Pancreas (tissue), 10 donors: ENCODE data around the gene EPHA5. TPM values are rescaled to one million over a fixed set of nuclear protein-coding genes. Genes with fewer than 3 reads are reported as not detected.

ENCODE experiments used
- ATAC-seq, 4 donors: fragments of 200-7000 bp; cut with Tn5 transposase; one replicate each; pipeline versions ENCODE4 v1.8.0 to v1.9.1; 2020; ENCODE audit warnings: mild to moderate bottlenecking in 4 of 4, moderate library complexity in 4 of 4
- DNase-seq, 6 donors: peaks; one replicate each; pipeline ENCODE4 v3.0.0-alpha.2; 2020
- FAIRE-seq: peaks from 2 replicates; lab custom pipeline; 2012; peaks lifted over from hg19 to GRCh38; lab: Jason Lieb, UNC
- H3K27ac ChIP-seq, 4 donors: fragments of 200-600 bp; sonication (generic); 1 replicate in 3 of 4; 2 replicates in 1 of 4; pipeline versions ENCODE4 v1.5.0 to v1.8.0; 2020
- H3K27me3 ChIP-seq, 4 donors: fragments of 200-600 bp; one replicate each; pipeline ENCODE4 v1.8.0; 2021
- H3K36me3 ChIP-seq, 3 donors: fragments of 200-600 bp; sonication (generic) in 1 of 3; one replicate each; pipeline versions ENCODE4 v1.5.0 to v1.8.0; 2020 to 2021
- H3K4me1 ChIP-seq, 3 donors: fragments of 200-600 bp; one replicate each; pipeline ENCODE4 v1.8.0; 2021
- H3K4me3 ChIP-seq, 4 donors: fragments of 200-600 bp; sonication (generic) in 2 of 4; one replicate each; pipeline versions ENCODE4 v1.5.0 to v1.8.0; 2020 to 2021
- H3K9me3 ChIP-seq, 4 donors: fragments of 200-600 bp; one replicate each; pipeline ENCODE4 v1.8.0; 2021
- CTCF ChIP-seq, 4 donors: fragments of 200-600 bp; sonication (generic) in 3 of 4; IDR thresholded peaks; one replicate each; pipeline versions ENCODE4 v1.5.0 to v1.8.0; 2021; ENCODE audit warnings: antibody characterized with exemption in 4 of 4
- WGBS, 2 donors: extraction: QIAGEN DNeasy Blood & Tissue Kit; methylation state at CpG; one replicate each; pipeline ENCODE4 v1.1.7; 2013; 5-methylcytosine and 5-hydroxymethylcytosine counted together
- intact Hi-C, 3 donors: fragments of 100-400 bp; cut with DNase I; formaldehyde crosslinking; loops; one replicate each; pipeline versions ENCODE4 v1.11.1 to v1.14.2; 2022
- polyA plus RNA-seq, 2 donors: library from polyadenylated mRNA; stranded (reverse); fragments of 200-250 nt; gene quantifications; one replicate each; pipeline ENCODE4 v1.2.3, GENCODE V29; 2013
- total RNA-seq, 6 donors: library from RNA; stranded (reverse); fragmentation: NEBNext Ultra II Directional in 4 of 6; extraction: Animal tissue kit (Norgen Biotek cat#: 25700) in 4 of 6; gene quantifications; one replicate each; pipeline versions ENCODE4 v1.2.1 to v1.2.4, GENCODE V29; 2021 to 2023
- donor health status: healthy with polysubstance abuse.
- donor health status: DM: no; HTN: no; CAD: no; lungs with moderate emphysema.
- donor health status: DM: no; HTN: no; CAD: no.
- donor health status: control.
- donor health status: control.
- donor health status: Bipolar disorder and iron deficiency.
- donor health status: DM: yes; HTN: yes; CAD: no.
- donor health status: DM: no; HTN: no; CAD: no.
- donor health status: DM: no; HTN: no; CAD: no.
- donor health status: DM: yes; HTN: yes; CAD: no.

EPHA5 gene
- total and polyA plus RNA-seq, 8 donors = under 0.01 to 0.12 TPM; not detected in 6

DNA sequence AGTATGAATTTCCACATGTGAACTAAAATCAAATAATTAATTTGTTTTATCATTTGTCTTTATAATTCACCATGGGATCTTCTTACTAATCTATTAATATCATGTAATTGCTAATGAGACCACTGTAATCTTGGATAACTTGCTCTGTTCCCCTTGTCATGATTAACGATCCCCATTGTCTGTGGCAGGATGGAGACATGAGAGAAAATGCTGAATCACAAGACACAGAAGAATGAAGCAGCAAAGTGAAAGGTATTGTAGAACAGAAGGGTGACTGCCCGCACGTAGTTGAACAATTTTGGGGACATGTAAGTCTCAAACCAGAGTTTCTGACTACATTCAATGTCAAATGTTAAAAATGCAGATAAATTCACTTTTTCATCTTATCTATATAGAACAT is 135.2 kb downstream of the EPHA5 start:
- no peak for DNase-seq
- ATAC-seq = no peak

GRCh38 chr4:65521666-65522065 is 148.6 kb downstream of the EPHA5 start:
- no peaks in the 10 kb centered on the region for H3K9me3 ChIP-seq
- no peaks in the 10 kb centered on the region for H3K36me3 ChIP-seq
- WGBS, 2 donors = 60 to 69% methylated on average over 1 of the region's 1 CpG
- no peaks in the 10 kb centered on the region for H3K27me3 ChIP-seq
- intact Hi-C loops = no loop called here
- no peak overlapping the region for H3K4me3 ChIP-seq
- no peak for TF ChIP-seq CTCF (IDR thresholded peaks at IDR 0.05)
- no peaks in the 10 kb centered on the region for H3K4me1 ChIP-seq
- DNase-seq = no peak
- no peak for ATAC-seq
- H3K27ac ChIP-seq = no peak overlapping the region
- FAIRE-seq = no peak

More for the DNA sequence above, 135.2 kb downstream of the EPHA5 start:
- FAIRE-seq = no peak
- TF ChIP-seq CTCF (IDR thresholded peaks at IDR 0.05) = no peak
- Histone ChIP-seq H3K4me3 (no peak overlapping the region), H3K27ac (no peak overlapping the region), H3K36me3 (no peaks in the 10 kb centered on the region), H3K4me1 (no peaks in the 10 kb centered on the region), H3K9me3 (no peaks in the 10 kb centered on the region), H3K27me3 (peaks cover 0 to 5% (median 0%) of the 10 kb centered on the region in 4 donors)
- WGBS, 2 donors = 48 to 50% methylated on average over 3 of the region's 3 CpGs
- intact Hi-C loops = no loop called here

GRCh38 chr4:65515646-65516045 is 154.6 kb downstream of the EPHA5 start:
- Histone ChIP-seq H3K36me3 (no peaks in the 10 kb centered on the region), H3K4me3 (no peak overlapping the region), H3K9me3 (no peaks in the 10 kb centered on the region), H3K27me3 (no peaks in the 10 kb centered on the region), H3K27ac (no peak overlapping the region), H3K4me1 (no peaks in the 10 kb centered on the region)
- no peak for DNase-seq
- 54 to 67% methylated on average over 2 of the region's 2 CpGs for WGBS, 2 donors
- intact Hi-C loops = no loop called here
- no peak for FAIRE-seq
- ATAC-seq = no peak
- no peak for TF ChIP-seq CTCF (IDR thresholded peaks at IDR 0.05)

DNA sequence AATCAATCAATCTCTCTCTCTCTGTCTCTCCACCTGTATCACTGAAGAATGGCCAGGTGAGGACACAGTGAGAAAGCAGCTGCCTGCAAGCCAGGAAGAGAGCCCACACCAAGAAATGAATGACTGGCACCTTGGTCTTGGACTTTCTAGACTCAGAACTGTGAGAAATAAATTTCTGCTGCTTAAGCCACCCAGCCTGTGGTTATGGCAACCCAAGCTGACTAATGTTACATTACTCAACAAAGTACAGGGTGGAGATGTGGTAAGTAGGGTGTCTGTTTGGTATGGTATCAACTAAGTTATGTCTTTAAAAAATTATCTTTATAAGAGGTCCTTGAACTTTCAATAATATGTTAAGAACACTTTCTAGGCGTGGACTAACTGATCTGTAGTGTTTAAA is 159.3 kb downstream of the EPHA5 start:
- ATAC-seq (no peak), FAIRE-seq (no peak), DNase-seq (no peak)
- H3K36me3 ChIP-seq = no peaks in the 10 kb centered on the region
- intact Hi-C loops = no loop called here
- no peaks in the 10 kb centered on the region for H3K27me3 ChIP-seq
- H3K4me1 ChIP-seq = no peaks in the 10 kb centered on the region
- H3K27ac ChIP-seq = no peak overlapping the region
- no peak for TF ChIP-seq CTCF (IDR thresholded peaks at IDR 0.05)
- H3K9me3 ChIP-seq = no peaks in the 10 kb centered on the region
- 40 to 45% methylated on average over 1 of the region's 1 CpG for WGBS, 2 donors
- no peak overlapping the region for H3K4me3 ChIP-seq

DNA sequence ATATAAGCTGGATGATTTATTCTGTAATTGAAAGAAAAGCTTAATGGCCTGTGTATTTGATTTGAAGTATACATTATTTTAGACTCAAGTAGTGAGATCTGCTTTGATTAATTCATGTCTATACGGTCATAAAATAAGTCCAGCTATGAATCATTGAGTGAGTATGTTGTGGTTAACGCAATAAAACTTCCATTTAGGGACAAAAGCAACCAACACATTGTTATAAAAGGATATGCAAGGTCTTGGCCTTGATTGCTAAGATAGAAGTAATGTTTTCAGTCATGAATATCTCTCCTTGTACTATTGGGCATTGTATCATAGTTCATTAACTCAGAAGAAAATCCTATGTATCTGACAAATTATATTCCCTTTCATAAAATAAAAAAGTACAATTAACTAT is 162.1 kb downstream of the EPHA5 start:
- ATAC-seq (no peak), DNase-seq (no peak), FAIRE-seq (no peak)
- no peak for TF ChIP-seq CTCF (IDR thresholded peaks at IDR 0.05)
- H3K4me3 ChIP-seq = no peak overlapping the region
- H3K27ac ChIP-seq = no peak overlapping the region
- no peaks in the 10 kb centered on the region for H3K36me3 ChIP-seq
- H3K4me1 ChIP-seq = no peaks in the 10 kb centered on the region
- no peaks in the 10 kb centered on the region for H3K27me3 ChIP-seq
- 76 to 82% methylated on average over 2 of the region's 2 CpGs for WGBS, 2 donors
- no peaks in the 10 kb centered on the region for H3K9me3 ChIP-seq
- intact Hi-C loops = no loop called here
